HG03039 (cell line): ENCODE data around the gene ZBTB7B.

Experiments
- ATAC-seq: cut with Tn5 transposase; IDR thresholded peaks from one replicate; pipeline ENCODE4 v1.9.1; 2021; ENCODE audit warnings: mild to moderate bottlenecking, moderate library complexity; ENCODE audit not compliant: unreplicated experiment

The ZBTB7B gene

DNA sequence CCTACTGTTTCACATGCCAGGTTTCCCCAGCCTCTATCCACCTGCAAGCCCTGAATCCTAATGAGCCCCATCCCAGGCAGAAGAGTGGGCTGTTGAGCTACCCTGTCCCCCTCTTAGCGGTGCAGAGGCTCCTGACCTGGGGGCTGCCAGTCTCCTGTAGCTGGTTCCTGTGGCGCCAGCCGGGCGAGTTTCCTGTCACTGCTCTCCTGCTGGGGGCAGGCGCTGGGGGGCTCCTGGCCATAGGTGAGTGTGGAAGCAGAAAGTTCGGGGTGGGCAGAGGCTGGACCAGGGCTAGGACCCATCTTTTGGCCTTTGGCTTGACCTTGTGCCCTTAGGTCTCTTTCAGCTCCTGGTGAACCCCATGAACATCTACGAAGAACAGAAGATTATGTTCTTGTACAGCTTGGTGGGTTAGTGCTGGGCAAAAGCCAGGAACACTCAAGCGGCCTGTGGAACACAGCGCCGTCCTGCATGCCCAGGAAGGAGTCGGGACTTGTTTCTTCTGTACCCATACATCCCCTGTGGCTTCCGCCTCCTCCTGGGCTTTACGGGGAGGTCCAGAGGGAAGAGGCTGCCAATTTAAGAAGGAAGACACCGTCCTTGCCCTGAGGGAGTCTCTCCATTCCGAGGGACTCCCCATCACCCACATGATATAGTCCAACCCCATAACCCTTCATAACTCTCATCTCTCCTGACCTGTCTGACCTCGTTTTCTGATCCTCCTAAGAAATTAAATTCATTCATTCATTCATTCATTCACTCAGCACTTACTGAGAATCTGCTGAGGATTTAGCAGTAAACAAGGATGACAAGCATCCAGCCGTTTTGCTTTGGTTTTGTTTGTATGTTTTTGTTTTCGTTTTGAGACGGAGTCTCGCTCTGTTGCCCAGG, 32.0 kb downstream of the ZBTB7B start:
- no peak for ATAC-seq

DNA sequence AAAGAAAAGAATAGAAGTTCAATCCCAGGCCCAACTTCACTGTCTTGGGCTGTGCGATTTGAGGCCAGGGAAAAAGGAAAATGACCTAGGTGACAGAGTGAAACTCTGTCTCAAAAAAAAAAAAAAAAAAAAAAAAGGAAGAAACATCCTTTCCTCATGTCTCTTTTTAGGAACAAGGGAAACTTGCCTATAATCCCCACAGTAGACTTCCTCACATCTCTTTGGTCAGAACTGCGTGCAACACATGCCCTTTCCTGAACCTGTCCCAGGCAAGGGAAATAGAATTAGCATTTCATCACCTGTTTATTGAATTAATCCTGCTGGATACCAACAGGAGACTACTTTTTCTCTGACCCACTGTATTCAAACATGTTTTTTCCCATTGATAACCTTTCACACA, 33.3 kb downstream of the ZBTB7B start:
- ATAC-seq: no peak

DNA sequence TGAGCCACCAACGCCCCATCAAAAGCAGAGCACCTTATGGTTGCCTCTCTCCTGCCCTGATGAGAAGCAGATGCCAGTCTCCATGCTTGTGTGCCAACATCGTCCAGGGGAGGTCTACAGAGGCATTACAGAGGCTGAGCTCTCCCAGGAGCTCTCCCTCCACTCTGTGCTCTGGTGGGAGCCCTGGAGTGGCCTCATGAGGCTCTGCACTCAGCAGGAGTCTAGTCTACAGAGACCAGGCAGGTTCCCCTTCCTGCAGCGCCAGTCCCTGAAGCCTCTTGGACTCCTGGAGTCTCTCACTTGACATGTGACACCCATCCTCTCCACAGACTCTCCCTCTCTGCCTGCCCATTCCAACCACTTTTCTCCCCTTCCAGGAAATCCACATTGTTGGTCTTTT, 34.4 kb downstream of the ZBTB7B start:
- ATAC-seq: no peak

DNA sequence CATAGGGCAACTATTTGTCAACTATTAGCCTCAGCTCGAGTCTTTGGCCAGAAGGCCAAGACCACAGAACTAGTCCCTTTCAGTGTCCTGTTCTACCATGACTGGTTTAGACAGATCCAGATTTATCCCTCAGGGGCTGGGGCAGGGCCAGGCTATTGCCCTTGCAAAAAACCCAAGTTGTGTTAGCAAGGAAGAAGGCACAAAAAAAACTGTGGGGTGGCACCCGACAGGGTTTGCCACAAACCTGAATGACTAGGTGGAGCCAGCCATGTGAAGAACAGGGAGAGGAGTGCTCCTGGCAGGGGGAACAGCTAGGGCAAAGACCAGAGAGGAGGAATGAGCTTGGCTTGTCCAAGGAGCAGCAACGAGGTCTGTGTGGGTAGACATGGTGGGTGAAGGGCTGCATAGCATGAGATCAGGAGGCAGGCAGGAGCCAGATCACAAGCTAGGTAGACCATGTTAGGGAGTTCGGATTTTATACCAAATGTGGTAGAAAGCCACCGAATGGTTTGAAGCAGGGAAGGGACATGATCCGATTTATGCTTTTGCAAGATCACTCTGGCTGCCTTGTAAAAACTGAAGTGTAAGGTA, 35.3 kb downstream of the ZBTB7B start:
- ATAC-seq: no peak

DNA sequence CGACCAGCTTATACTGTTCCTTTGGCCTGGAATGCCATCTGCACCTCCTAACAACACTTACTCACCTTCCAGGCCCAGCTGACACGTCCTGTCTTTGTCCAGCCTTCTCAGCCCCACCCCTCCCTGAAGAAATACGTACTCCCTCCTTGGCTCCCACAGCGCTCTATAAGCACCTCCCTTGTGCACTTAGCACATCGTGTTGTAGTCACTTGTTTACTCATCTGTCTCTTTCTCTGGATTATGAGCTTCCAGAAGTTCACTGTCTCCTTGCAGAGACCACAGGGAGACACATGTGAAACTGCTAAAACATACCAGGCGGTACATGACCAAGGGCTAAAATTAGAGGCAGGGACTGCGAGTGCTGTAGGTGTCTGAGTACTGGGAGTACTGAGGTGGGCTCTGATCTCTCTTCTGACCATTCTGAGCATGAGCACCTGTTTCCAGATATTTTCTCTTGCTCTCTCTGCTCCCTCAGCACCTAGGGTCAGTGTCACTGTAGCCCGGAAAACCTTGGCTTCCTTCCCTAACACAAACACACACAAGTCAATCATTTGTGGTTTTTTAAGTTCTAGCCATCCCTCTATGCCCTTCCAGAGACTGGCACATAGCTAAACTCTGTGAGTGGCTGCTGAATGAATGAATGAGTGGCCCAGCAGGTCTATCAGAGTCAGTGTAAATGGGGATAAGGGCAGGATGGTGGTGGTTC, 36.2 kb downstream of the ZBTB7B start:
- no peak for ATAC-seq

DNA sequence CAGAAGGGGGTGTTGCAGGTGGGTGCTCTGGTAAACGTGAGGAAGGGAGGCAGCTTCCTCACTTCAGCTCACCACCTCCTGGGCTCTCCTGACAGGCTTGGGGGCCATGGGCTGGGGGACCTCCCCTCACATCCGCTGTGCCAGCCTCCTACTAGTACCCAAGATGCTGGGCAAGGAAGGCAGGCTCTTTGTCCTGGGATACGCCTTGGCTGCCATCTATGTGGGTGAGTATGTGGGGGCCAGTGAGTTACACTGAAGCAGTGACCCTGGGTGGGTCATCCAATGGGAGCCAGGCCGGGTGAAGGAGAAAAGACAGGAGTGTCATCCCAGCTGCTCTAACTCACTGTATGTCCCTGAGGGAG, 36.7 kb downstream of the ZBTB7B start:
- ATAC-seq: no peak

DNA sequence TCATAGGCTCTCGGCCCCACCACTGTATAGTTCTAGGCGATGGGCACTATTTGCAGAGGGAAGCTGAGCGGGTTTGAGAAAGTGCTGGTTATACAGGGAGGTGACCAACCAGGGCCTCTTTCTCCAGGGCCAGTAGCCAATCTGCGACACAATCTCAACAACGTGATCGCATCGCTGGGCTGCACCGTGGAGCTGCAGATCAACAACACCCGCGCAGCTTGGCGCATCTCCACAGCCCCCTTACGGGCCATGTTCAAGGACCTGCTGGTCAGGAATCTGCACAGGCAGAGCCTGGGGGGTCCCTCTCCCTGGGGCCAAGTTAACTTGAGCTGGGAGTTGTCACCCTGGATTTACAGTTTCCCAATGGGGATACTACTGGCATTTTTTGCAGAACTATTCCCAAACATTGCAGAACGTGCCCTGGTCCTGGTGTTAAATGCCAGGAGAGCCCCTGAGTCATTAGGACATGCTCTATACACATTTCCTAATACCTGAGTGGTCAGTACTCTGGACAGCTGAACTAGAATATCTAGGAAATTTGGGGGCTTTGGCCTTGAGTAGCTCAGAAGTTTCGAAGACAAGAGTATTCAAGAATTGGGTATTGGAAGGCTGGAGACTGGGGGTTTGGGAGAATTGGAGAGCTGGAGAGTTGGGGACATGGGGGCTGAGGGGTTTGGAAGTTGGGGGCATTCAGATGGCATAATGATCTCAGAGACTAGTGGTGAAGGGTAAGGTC, 37.9 kb downstream of the ZBTB7B start:
- no peak for ATAC-seq

DNA sequence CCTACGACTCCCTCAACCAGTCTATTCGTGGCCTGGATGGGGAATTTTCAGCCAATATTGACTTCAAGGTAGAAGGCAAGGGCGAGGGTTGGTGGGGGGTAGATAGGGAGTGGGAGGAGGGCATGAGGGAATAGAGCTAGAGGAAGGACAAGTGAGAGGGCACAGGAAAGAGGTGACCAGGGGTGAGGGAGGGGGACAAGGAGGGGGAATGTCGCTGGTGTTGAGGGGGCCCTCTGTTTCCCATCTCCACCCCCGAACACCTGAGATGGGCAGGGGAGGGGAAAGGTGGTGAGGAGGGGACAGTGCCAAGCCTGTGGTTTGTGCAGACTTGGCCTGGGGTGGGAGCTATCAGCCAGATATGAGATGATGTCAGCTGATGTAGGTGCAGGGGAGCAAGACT, 40.2 kb downstream of the ZBTB7B start:
- ATAC-seq: no peak

DNA sequence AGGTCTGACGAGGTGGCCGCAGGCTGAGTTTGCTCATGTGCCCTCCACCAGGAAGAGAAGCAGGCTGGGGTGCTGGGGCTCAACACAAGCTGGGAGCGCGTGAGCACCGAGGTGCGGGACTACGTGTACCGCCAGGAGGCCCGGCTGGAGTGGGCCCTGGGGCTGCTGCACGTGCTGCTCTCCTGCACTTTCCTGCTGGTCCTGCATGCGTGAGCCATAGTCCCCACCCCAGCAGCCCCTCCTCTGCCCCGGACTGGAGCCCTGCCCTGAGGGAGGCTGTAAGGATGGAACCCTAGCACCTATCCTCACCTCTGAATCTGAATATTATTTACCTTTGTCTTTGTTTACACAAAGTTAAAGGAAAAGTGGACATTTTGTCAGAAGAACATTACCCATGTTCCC, 40.7 kb downstream of the ZBTB7B start:
- no peak for ATAC-seq

DNA sequence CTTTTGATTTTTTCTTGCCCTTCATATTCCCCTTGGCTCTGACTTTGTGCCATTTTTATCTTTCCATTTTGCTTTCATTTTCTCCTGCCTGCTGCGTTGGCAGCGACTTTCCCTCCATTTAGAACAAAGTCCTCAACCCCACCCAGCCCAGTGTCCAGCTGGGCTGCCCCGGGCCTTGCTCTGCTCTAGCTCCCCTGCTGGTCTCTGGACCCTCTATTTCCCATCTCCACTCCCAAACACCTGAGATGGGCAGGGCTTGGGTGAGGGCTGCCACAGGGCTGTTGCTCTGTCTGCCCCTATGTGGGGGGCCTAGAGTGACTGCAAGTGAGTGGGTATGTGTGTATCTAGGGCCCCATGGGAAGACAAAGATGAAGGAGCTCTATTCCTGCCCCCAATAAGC, 41.2 kb downstream of the ZBTB7B start:
- ATAC-seq: no peak

DNA sequence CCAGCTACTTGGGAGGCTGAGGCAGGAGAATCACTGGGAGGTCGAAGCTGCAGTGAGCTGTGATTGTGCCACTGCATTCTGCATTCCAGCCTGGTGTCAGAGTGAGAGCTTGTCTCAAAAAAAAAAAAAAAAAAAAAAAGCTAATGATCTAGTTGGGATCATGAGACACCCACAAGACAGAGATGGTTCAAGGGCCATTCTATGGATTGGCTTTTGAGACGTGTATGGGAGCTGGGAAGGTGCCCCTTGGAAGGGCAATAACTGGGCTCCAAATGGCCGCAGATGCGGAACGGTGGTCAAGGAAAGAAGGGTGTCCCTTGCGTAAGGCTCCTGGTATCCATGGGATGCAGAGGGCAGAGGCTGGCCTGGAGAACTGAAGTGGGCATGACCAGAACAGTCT, 41.8 kb downstream of the ZBTB7B start:
- no peak for ATAC-seq

DNA sequence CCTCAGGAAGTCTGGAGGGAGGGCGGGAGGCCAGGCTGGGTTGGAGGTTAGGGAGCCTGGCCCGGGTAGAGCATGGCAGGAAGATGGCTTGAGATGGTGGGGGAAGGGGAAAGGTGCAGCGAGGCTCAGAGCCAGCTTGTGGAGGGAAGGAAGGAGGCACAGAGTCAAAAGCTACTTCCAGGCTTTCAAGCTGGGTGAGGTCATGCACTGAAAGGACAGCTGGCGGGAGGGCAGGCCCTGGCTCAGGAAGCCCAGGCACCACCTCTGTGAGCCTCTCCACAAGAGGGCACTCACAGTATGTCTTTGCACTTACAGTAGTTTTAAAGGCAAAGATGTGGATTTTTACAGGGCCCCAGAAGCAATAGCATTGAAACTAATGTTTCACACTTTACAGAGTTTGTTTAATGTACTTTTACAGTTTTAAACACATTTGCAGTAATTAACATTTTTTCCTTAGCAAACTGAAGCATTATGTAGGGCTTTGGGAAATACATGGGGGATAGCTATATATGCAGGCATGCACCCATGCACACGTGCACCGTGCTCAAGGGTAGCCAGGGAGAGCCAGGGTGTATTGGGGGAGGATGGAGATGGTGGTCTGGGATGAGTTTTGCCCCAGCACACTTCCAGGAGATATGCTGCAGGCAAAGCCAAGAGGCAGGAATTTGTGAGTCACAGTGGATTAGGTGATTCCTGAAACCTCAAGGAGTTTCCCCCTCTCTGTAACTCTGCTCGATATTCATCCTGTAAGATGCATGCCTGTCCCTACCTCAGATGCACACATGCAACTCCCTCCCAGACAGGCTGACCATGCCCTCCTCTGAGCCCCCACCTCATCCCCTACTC, 42.4 kb downstream of the ZBTB7B start:
- no peak for ATAC-seq

DNA sequence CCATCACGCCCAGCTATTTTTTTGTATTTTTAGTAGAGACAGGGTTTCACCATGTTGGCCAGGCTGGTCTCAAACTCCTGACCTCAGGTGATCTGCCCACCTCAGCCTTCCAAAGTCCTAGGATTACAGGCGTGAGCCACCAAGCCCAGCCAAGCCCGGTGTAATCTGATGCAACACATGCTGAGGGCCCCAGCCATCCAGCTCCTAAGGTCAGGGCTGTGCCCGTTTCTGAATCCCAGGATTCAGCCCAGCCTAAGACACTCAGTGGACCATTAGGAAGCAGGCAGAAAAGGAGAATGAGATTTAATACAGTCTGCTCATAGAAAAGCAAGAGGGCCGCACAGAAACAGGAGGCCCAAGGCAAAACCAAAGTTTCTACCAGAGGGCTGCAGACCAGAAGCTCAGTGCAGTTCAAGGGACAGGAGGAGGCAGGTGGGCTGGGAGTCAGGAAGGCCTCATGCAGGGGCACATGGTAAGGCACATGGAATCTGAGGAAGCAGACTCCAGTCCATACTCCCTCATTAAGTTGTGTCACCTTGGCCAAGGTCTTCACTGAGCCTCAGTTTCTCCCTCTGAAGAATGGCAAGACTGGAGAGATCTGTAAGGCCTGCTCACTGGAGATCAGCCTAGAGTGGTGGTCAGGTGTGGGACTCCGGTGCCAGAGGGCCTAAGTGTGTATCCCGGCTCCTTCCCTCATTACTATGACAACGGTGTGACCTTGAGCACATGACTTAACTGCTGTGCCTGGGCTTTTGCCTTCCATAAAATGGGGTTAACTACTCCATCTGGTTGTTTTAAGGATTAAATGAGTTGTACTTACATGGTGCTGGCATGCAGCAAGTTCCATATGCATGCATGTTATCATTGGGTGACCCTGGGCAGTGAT, 46.1 kb downstream of the ZBTB7B start:
- no peak for ATAC-seq

DNA sequence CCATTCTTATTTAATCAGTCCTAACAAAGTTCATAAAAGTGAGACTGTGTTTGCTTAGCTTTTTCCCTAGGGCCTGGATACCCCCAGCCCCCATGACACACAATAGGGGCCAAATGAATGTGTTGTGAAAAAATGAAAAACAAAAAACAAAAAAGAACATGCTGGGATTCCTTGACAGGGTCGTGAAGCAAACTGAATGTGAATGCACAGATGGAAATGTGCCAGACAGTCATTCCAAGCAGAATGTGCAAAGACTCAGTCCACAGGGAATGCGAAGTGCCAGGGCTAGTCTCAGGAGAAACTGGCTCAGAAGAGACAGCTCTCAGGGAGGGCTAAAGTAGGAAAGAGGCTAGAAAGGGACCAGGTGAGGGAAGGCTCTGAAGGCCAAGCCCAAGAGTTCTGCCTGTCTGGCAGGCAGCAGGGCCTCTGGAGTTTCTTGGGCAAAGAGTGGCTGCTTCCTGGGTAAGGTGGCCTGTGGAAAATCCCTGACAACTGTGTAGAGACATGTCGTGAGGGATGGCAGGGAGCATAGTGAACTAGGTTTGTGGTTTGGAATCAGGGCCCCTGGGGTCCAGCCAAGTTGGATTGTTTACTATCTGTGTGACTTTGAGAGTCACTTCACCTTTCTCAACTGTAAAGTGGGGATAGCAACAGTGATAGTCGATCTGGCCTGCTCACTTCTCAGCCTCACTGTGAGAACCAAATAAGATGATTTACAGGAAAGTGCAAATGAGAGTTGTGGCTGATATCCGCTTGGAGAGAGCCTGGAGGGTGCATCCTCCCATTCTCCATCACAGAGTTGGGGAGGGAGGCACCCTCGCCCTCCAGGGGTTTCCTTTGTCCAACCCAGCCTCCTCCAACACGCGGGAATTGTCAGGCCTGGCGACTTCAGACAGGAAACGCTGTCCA, 47.3 kb downstream of the ZBTB7B start:
- no peak for ATAC-seq

DNA sequence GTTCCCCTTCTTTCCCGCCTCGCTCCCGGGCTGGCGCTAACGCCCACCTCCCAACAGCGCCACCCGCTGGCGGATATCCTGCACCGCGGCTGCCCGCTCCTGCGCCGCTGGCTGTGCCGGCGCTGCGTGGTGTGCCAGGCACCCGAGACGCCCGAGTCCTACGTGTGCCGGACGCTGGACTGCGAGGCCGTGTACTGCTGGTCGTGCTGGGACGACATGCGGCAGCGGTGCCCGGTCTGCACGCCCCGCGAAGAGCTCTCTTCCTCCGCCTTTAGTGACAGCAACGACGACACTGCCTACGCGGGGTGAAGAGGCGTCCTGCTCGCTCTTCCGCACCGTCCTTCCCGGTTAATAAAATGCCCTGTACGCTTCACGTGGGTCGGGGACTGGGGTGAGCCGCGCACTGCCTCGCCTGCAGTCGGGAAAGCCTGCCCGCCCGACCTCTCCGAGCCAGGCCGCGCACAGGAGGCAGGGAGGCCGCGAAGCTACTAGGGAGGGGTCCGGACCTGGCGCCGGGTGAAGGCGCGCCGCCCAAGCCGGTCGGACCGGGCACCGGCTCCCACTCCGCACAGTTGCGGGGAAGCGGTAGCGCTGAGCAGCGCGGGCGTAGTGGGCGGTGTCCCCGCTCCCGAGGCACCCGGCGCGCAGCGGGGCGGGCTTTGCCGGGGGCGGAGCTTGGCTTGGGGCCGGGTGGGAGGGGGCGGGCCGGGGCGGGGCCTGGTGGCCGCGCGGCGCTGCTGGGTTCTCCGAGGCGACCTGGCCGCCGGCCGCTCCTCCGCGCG, 48.1 kb downstream of the ZBTB7B start, which contains the start of gene ADAM15:
TSS of gene ADAM15 (plus strand) at position 757 of the 782 bp plus-strand sequence. CDS start 71 bp downstream, outside the sequence.
- peak; percentile 46 for ATAC-seq

DNA sequence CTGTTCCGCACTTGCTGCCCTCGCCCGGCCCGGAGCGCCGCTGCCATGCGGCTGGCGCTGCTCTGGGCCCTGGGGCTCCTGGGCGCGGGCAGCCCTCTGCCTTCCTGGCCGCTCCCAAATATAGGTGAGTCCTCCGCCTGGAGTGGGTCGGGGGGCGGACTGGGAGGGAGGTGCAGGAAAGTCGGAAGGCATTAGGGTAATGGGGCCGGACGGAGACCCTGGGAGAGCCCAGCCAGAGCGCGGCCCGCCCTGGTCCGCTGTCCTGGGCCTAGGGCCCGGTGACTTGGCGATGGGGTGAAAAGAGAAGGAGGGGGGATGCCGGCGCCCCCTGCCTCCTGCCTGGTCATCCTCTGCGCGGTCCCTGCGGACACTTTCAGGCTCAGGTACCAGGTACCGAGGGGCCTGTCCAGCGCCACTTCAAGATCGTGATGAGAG, 48.8 kb downstream of the ZBTB7B start:
- no peak for ATAC-seq

DNA sequence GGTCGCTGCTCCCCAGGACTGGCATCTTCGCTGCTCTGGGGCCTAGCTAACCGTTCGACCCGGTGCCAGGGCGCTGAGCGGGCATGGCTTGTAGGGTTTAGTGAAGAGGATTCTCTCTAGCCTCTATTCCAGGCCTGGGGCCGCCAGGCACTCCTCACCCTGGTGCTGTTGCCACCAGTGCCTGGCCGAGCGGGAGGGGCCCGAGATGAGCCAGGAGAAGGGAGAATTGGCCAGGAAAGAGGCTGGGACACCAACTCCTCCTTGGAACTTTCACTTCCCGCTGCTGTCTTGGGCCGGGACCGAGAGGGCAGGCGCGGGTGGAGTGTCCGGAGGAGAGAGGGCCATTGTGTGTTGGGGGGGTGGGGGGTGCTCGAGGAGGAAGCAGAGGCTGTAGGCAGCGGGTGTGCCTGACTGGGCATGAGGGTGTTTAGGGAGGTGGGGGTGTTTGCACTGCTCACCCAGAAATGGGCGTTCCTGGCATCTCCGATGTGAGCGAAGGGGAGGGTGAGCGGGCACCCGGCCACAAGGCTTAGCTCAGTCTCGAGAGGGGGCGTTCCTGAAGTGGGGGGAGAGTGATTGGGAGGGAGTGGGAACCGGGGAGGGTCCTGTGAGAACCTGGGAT, 49.3 kb downstream of the ZBTB7B start:
- ATAC-seq: no peak
